Kidney (tissue), 14 donors: ENCODE measurements around the gene PPP2R5B. TPM values are rescaled to one million over a fixed set of nuclear protein-coding genes. Genes with fewer than 3 reads are reported as not detected.

ENCODE experiments used
- DNase-seq, 5 donors: peaks; one replicate each; pipeline ENCODE4 v3.0.0-alpha.2; 2013 to 2020
- FAIRE-seq: peaks from 2 replicates; lab custom pipeline; 2012; peaks lifted over from hg19 to GRCh38; lab: Jason Lieb, UNC
- H3K27ac ChIP-seq, 2 donors: one replicate each; pipeline ENCODE4 v1.7.0; 2013; ENCODE audit warnings: low read depth in 2 of 2, low read length in 2 of 2, inconsistent platforms in 1 of 2
- H3K27me3 ChIP-seq: one replicate; pipeline ENCODE4 v1.7.1; 2013; ENCODE audit warnings: low read length, inconsistent platforms; ENCODE audit not compliant: control insufficient read depth, insufficient read depth
- H3K36me3 ChIP-seq, 3 donors: one replicate each; pipeline versions ENCODE4 v1.7.0 to v1.7.1; 2013; ENCODE audit warnings: low read length in 3 of 3, control low read depth in 1 of 3, inconsistent platforms in 1 of 3; ENCODE audit not compliant: insufficient read depth in 3 of 3, control insufficient read depth in 2 of 3
- H3K4me1 ChIP-seq, 3 donors: one replicate each; pipeline versions ENCODE4 v1.7.0 to v1.7.1; 2013; ENCODE audit warnings: low read length in 3 of 3, inconsistent platforms in 1 of 3, low read depth in 1 of 3; ENCODE audit not compliant: control insufficient read depth in 2 of 3, insufficient read depth in 2 of 3
- H3K4me3 ChIP-seq, 3 donors: one replicate each; pipeline versions ENCODE4 v1.7.0 to v1.8.1; 2013; ENCODE audit warnings: low read length in 3 of 3, control low read depth in 1 of 3, inconsistent platforms in 1 of 3
- H3K9ac ChIP-seq, 3 donors: one replicate each; pipeline versions ENCODE4 v1.7.0 to v1.7.1; 2013; ENCODE audit warnings: low read length in 3 of 3, control low read depth in 1 of 3, inconsistent platforms in 1 of 3
- H3K9me3 ChIP-seq, 3 donors: one replicate each; pipeline versions ENCODE4 v1.7.0 to v1.7.1; 2013; ENCODE audit warnings: low read length in 3 of 3, control low read depth in 1 of 3, inconsistent platforms in 1 of 3; ENCODE audit not compliant: control insufficient read depth in 2 of 3, insufficient read depth in 1 of 3
- intact Hi-C: fragments of 100-400 bp; cut with DNase I; formaldehyde crosslinking; loops from one replicate; pipeline ENCODE4 v1.11.1; 2022
- polyA plus RNA-seq: library from polyadenylated mRNA; stranded (reverse); fragments of 350-450 nt; fragmentation: Illumina TruSeq; extraction: RNeasy Lipid Tissue Mini Kit (QIAGEN cat#74804); gene quantifications from one replicate; pipeline ENCODE4 v1.2.3, GENCODE V29; 2014; ENCODE audit warnings: low read depth, low replicate concordance; ENCODE audit not compliant: insufficient read depth
- total RNA-seq: library from RNA; stranded (reverse); fragmentation: NEBNext Ultra II Directional; extraction: Animal tissue kit (Norgen Biotek cat#: 25700); gene quantifications from one replicate; pipeline ENCODE4 v1.2.1, GENCODE V29; 2021
- TF ChIP-seq, protein P1 (sequence below): IDR thresholded peaks from 3 replicates; pipeline ENCODE4 v1.5.1; 2012; ENCODE audit warnings: mild to moderate bottlenecking, moderate library complexity, borderline replicate concordance; ENCODE audit not compliant: insufficient read depth; ENCODE audit errors: extremely low read depth
- donor health status: control.
- donor health status: control.
- donor health status: control.
- donor health status: control.
- donor health status: control.
- donor health status: DM: yes; HTN: yes; CAD: no.
- donor health status: Normal renal cell carcinoma (clear cell type).

Gene PPP2R5B
- total and polyA plus RNA-seq, 2 donors from 2014 or later: 16.8 to 21.2 TPM

DNA sequence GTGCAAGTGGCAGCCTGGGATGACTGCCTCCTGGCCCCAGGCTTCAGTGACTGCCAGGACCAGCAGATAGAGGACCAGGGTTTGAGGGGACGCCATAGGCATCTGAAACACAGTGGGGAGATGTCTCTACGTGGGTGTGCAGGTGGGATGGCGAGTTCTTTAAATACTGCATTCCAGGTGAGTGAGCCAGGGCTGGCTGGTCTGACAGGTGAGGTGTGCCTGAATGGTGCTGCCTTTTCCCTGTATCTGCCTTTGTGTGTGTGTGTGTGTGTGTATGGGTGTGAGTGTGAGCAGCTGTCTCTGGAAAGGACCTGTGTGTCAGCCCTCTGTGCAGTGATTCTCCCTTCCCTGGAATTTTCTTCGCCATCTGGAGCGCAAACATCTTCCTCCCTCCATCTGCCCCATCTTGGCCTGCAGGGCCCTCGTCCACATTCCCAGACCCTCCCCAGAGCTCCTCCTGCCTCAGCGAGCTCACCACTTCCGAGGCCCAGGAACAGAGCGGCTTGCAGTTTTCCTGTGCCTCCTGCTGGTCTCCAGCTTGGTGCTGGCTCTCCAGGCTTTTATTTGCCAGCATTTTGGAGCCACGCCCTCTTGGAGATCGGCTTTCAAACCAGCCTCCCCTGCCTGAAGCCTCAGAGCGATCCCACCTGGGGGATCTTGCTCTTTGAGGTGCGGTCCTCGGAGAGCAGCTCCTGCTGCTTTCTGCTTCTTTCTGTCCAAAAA lies 11.0 kb downstream of the PPP2R5B start, which contains the start of gene GPHA2:
TSS of gene GPHA2 (minus strand) at position 535 of the 723 bp plus-strand sequence. CDS start at position 102, 433 bp downstream.
- DNase-seq (peak in 4 of 5 donors; percentile 75 to 88 (median 80)), FAIRE-seq (no peak)
- H3K4me1 ChIP-seq: peaks cover 0 to 2% (median 0%) of the 10 kb centered on the region in 3 donors
- H3K9me3 ChIP-seq: no peaks in the 10 kb centered on the region
- TF ChIP-seq, protein P1, sequence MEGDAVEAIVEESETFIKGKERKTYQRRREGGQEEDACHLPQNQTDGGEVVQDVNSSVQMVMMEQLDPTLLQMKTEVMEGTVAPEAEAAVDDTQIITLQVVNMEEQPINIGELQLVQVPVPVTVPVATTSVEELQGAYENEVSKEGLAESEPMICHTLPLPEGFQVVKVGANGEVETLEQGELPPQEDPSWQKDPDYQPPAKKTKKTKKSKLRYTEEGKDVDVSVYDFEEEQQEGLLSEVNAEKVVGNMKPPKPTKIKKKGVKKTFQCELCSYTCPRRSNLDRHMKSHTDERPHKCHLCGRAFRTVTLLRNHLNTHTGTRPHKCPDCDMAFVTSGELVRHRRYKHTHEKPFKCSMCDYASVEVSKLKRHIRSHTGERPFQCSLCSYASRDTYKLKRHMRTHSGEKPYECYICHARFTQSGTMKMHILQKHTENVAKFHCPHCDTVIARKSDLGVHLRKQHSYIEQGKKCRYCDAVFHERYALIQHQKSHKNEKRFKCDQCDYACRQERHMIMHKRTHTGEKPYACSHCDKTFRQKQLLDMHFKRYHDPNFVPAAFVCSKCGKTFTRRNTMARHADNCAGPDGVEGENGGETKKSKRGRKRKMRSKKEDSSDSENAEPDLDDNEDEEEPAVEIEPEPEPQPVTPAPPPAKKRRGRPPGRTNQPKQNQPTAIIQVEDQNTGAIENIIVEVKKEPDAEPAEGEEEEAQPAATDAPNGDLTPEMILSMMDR: no peak
- no peaks in the 10 kb centered on the region for H3K27me3 ChIP-seq
- intact Hi-C loops: loop anchor here (10.0 kb wide), 1 partner anchor 59 kb away; the partner anchor contains the start of gene BATF2
- peaks cover 0 to 23% (median 20%) of the 10 kb centered on the region in 3 donors for H3K36me3 ChIP-seq
- H3K9ac ChIP-seq: no peak within 1 kb of the TSS
- no peak within 1 kb of the TSS for H3K27ac ChIP-seq
- H3K4me3 ChIP-seq: no peak within 1 kb of the TSS

DNA sequence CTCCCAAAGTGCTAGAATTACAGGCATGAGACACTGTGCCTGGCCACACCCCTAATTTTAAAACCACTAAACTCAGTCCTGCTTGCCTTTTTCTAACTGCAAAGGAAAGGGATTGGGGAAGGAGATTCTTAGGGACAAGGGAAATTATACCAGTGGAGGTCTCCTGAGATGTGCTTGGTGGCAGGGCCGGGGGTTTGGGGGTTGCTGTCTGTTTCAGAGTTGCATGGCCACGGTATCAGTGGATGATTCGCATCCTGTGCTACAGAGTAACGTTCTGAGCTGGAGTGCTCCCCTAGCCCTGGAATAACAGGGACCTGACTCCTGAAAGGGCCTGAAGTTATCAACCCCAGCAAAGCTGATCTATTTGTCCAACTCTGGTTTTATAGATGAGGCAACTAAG lies 12.1 kb downstream of the PPP2R5B start:
- FAIRE-seq (no peak), DNase-seq (no peak)
- Histone ChIP-seq H3K27me3 (no peaks in the 10 kb centered on the region), H3K36me3 (peaks cover 0 to 14% (median 13%) of the 10 kb centered on the region in 3 donors), H3K4me1 (peaks cover 0 to 2% (median 0%) of the 10 kb centered on the region in 3 donors), H3K27ac (no peak overlapping the region), H3K4me3 (no peak overlapping the region), H3K9me3 (no peaks in the 10 kb centered on the region), H3K9ac (no peak overlapping the region)
- intact Hi-C loops: loop anchor here (10.0 kb wide), 1 partner anchor 58 kb away; the partner anchor contains the start of gene BATF2
- TF ChIP-seq, protein P1: no peak

DNA sequence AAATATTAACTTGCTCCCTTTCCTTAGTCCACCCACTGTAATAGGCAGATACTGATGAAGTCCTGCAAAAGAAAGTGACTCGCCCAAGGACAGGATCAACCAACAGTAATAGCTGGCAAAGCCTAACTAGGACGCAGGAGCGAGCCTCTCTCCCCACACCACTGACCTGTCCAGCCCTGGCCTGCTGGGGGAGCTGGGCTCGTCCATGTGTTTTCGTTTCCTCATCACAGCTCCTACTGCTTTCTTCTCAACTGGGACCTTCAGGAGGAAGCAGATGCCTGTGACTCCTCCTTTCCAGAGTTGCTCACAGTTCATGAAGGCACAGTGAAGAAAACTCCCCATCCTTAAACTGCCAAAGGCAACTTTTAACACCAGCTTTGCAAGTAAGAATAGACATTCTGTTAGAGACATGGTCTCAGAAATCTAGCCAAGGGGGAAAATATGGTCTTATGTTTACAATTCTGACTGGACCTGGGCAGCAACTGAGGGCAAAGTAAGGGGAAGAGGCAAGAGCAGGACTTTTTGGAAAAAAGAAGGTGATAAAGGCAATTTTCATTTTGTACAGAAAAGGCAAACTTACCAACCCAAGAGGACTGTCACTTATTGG lies 22.8 kb downstream of the PPP2R5B start:
- Histone ChIP-seq H3K4me3 (no peak overlapping the region), H3K9me3 (no peaks in the 10 kb centered on the region), H3K4me1 (no peaks in the 10 kb centered on the region), H3K27ac (no peak overlapping the region), H3K27me3 (no peaks in the 10 kb centered on the region), H3K9ac (no peak overlapping the region), H3K36me3 (no peaks in the 10 kb centered on the region)
- no peak for DNase-seq
- intact Hi-C loops: no loop called here
- TF ChIP-seq, protein P1: no peak
- no peak for FAIRE-seq
